HG02610 (cell line): ENCODE results near the gene RNU5B-1.
"Not testable (repeated sequence)": the region's sequence is repeated elsewhere in the genome, so short reads cannot be mapped to it uniquely, and the experiment has no call there.

ENCODE experiments used
- ATAC-seq: cut with Tn5 transposase; IDR thresholded peaks from one replicate; pipeline ENCODE4 v1.9.1; 2021; ENCODE audit warnings: mild to moderate bottlenecking, moderate library complexity; ENCODE audit not compliant: unreplicated experiment

RNU5B-1 gene

GRCh38 chr15:65304381-65305149, at the start of gene RNU5B-1:
RNU5B-1 (plus strand) TSS chr15:65304677.
- peak; percentile 58 for ATAC-seq

GRCh38 chr15:65254758-65255157, 49.7 kb upstream of the RNU5B-1 start:
- no peak for ATAC-seq

DNA sequence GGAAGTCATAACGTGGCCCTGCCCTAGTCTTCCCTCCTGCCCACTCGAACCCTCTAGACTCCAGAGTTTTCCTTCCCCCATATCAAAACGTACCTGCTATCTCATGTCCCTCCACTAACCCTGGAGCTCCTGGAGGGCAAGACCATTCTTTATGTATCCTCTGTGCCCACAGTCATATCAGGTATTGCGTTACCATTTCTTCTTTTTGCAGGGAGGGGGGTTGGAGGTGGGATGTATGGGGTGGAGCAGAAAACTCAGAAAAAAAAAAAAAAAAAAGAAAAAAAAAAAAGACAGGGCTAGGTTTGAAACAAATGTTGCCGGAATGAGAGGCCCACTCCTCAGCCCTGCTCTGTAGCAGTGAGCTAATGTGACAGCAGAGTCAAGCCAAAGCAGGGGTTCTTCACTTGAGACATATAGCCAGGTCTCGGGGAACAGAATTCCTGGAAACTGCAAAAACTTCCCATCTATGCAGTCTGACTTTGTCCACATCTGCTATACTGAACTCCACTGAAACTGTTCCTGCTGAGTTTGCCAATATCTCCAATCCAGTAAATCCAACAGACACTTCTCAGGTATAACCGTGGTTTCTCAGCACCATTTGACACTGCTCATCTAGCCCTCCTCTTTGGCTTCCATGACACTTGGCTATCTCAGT, 48.9 kb upstream of the RNU5B-1 start:
- no peak for ATAC-seq

- no peak for ATAC-seq
Observed at GRCh38 chr15:65258375-65259262, 45.9 kb upstream of the RNU5B-1 start.

- no peak for ATAC-seq
Observed at GRCh38 chr15:65259367-65259797, 45.1 kb upstream of the RNU5B-1 start.

DNA sequence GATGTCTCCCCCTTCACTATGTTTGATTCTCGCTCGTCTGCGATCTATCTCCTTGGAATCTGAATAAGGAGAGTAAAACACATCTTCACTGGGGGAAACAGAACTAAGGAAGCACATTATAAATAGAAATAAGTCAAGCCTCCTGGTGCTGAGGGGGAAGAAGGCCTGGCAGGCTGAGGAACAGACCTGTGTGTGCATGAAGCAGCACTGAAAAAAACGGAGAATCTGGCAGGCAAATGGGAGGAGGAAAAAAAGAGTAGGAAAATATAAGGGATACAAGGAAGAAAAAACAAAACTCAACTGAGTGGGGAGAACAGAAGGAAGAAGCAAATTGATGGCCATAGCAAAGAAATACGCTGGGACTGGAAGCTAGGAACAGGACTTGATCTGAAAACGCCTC, 43.5 kb upstream of the RNU5B-1 start:
- no peak for ATAC-seq

GRCh38 chr15:65263313-65263712, 41.2 kb upstream of the RNU5B-1 start:
- no peak for ATAC-seq

DNA sequence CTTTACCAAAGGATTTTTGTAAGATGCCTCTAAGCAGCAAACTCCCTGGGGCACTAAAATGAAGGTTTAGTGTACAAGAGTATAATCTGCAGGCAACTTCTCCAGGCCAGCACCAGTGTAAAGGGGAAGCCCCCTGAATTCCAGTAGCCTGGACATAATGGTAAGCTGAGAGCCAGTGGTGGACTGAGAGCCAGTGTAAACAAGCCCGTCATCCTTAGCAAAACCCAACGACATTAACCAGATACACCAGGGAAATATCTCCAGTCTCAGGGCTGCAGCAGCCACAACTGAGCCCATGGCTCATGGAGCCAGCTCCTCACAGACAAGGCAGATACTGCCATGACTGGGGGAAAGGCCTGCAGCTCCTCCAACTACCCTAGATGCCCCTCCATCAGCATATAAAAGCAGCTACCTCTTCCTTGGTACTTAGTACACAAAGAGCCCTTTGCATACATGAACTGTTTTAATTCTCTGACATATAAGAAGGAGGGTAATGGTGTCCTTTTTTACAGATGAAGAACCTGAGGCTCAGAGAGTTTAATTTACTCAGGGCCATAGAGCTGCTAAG, 39.5 kb upstream of the RNU5B-1 start:
- no peak for ATAC-seq

GRCh38 chr15:65266469-65266868, 38.0 kb upstream of the RNU5B-1 start:
- no peak for ATAC-seq

GRCh38 chr15:65268411-65268810, 36.1 kb upstream of the RNU5B-1 start:
- no peak for ATAC-seq

GRCh38 chr15:65270811-65271545, 33.5 kb upstream of the RNU5B-1 start:
- ATAC-seq, result not testable (repeated sequence)

GRCh38 chr15:65275104-65275727, 29.3 kb upstream of the RNU5B-1 start:
- ATAC-seq, result no peak

DNA sequence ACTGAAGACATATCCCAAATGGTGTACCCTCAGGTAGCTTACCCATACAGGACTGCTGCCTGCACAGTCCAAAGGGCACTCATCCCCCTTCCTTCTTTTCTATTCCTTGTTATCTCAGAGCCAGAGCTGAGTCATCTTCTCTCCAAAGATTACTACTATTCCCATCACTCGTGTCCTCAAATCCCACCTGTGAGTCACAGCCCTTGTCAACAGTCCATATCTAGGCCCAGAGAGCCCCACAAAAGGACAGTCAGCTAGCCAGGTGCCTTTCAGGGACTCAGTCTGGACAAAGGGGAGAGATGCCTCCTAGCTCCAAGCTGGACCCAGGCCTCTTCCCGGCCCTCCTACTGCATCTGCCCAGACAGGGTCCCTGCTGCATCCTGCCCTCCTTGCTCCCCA, 28.8 kb upstream of the RNU5B-1 start:
- ATAC-seq, result no peak

DNA sequence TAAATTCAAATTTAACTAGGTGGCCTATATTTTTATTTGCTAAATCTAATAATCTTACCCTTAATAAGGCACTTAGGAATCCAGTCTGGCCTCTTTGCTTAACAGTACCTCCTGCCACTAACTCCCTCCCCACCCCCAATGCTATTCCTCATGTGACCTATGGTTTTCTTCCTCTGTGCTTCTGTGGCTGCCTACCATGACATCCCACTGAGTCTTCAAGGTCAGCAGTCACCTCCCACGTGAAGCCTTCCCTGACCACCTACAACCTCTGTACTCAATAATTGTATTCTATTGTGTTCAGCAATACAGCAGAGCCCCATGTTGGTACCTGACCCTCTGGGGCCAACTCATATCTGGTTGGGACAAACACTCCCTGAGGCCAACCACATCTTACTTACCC, 27.5 kb upstream of the RNU5B-1 start:
- no peak for ATAC-seq

DNA sequence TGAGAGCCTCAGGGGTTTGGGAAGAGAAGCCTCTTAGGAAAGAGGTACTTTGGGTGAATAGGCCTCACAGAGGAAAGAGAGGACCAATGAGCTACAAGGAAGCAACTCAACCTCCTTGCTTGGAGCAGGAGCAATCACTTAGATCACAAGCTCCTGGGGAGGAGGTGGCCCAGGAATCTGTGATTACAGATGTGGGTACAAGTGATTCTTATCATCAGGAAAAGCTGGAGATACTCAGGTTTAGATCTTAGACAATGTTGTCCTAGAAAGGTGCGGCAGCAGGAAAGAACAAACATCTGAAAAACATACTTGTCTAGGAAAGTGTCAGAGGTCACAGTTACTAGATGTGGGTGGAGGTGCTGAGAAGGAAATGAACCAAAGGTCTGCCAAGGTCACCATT, 26.0 kb upstream of the RNU5B-1 start:
- no peak for ATAC-seq

DNA sequence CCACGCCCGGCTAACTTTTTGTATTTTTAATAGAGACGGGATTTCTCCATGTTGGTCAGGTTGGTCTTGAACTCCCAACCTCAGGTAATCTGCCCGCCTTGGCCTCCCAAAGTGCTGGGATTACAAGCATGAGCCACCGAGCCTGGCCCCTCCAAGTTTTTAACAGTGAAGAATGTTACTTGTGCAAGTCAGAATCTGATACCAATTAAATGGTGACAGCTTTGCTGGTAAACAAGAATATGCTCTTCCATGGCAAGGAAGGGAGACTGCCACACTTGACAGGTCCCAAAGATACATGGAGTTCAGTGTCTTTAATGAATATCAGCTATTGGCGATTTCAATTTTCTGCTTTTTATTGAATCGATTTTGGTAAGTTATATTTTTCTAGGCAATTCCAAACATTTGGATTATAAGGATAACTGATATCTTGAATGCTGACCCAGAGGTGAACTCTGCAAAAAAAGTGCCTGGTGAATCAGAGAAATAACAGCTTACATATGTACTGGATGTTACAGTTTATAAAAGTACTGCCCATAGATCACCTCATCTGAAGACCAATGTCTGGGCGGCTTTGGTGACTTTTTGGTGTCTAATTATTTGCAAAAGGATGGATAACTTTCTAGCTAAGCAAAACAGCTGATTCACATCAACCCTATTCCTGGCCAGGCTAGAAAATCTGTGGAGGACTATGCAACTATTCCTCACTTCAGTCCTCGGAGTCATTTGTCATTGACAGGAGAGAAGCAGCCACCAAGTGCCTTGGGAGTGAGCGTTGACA, 19.0 kb upstream of the RNU5B-1 start:
- no peak for ATAC-seq

DNA sequence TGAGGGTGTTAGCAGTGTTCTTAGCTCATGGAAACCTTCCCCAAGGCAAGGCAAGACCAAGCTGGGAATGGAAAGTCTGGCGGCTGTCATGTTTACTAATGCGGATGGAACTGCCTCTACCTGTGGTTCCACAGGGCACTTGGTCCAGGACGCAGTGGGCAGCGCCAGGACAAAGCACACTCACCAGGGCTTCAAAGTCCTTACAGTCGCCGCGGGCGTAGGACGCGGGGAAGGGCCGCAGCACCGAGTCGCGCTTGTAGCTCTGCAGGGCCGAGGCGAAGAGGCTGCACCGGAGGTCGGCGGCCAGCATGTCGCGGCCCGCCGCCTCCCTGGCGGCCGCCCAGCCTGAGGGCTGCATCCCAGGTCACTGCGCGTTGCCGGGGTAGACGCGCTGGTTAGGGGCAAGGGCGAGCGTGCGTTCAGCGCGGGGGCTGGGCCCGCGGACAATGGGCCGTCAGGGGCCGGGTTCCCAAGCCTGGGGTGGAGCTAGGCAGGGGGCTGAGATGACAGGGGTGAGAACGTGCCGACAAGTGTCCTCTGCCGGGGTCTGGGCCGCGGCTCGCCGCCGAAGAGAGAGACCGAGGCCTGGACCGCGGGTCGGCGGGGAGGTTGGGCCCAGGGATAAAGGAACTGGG, 18.3 kb upstream of the RNU5B-1 start:
- ATAC-seq, result peak; percentile 23

DNA sequence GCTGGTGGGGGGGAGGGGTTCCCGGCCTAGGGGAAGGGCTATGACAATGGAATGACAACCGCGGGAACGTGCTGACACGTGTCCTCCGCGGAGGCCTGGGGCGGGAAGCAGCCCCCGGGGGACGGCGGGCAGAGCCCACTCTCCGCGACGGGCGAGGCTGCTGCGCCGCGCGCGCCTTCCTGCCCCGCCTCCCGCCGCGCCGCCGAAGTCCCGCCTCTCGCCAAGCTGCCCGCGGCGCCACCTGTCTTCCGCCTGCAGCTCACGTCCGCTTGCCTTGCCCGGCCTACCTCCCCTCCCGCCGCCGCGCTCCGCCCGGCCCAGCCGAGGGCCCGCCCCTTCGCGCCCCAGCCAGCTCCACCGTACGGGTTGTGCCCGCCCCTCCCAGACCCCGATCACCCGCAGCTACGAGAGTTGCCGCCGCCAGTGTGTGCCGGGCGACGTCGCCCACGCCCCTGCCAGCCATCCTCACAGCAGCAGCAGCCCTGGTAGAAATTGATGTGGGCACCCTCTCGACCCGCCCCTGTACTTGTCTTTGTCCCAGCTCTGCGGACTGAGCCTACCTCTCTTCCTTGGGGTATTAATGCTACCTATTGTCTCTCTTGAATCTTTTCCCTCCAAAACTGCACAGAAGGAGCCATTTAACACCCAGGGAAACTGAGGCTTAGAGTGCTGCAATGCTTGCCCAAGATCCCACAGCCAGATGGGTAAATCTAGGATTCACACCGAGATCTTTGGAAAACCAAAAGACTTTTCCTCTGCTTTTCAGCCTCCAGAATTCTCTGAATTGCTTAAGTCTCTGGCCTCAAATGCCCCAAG, 17.6 kb upstream of the RNU5B-1 start, which contains the start of gene PARP16:
TSS of gene PARP16 (minus strand) at position 180 of the 816 bp plus-strand sequence. CDS start 457 bp downstream, outside the sequence.
- ATAC-seq, result peak; percentile 89
